Kidney (tissue), 14 donors: Measurements from ENCODE around the gene TMEM121. TPM values are rescaled to one million over a fixed set of nuclear protein-coding genes. Genes with fewer than 3 reads are reported as not detected.
"Not testable (repeated sequence)": the region's sequence is repeated elsewhere in the genome, so short reads cannot be mapped to it uniquely, and the experiment has no call there.

Experiments
- DNase-seq, 5 donors: peaks; one replicate each; pipeline ENCODE4 v3.0.0-alpha.2; 2013 to 2020
- FAIRE-seq: peaks from 2 replicates; lab custom pipeline; 2012; peaks lifted over from hg19 to GRCh38; lab: Jason Lieb, UNC
- H3K27ac ChIP-seq, 2 donors: one replicate each; pipeline ENCODE4 v1.7.0; 2013; ENCODE audit warnings: low read depth in 2 of 2, low read length in 2 of 2, inconsistent platforms in 1 of 2
- H3K27me3 ChIP-seq: one replicate; pipeline ENCODE4 v1.7.1; 2013; ENCODE audit warnings: low read length, inconsistent platforms; ENCODE audit not compliant: control insufficient read depth, insufficient read depth
- H3K36me3 ChIP-seq, 3 donors: one replicate each; pipeline versions ENCODE4 v1.7.0 to v1.7.1; 2013; ENCODE audit warnings: low read length in 3 of 3, control low read depth in 1 of 3, inconsistent platforms in 1 of 3; ENCODE audit not compliant: insufficient read depth in 3 of 3, control insufficient read depth in 2 of 3
- H3K4me1 ChIP-seq, 3 donors: one replicate each; pipeline versions ENCODE4 v1.7.0 to v1.7.1; 2013; ENCODE audit warnings: low read length in 3 of 3, inconsistent platforms in 1 of 3, low read depth in 1 of 3; ENCODE audit not compliant: control insufficient read depth in 2 of 3, insufficient read depth in 2 of 3
- H3K4me3 ChIP-seq, 3 donors: one replicate each; pipeline versions ENCODE4 v1.7.0 to v1.8.1; 2013; ENCODE audit warnings: low read length in 3 of 3, control low read depth in 1 of 3, inconsistent platforms in 1 of 3
- H3K9ac ChIP-seq, 3 donors: one replicate each; pipeline versions ENCODE4 v1.7.0 to v1.7.1; 2013; ENCODE audit warnings: low read length in 3 of 3, control low read depth in 1 of 3, inconsistent platforms in 1 of 3
- H3K9me3 ChIP-seq, 3 donors: one replicate each; pipeline versions ENCODE4 v1.7.0 to v1.7.1; 2013; ENCODE audit warnings: low read length in 3 of 3, control low read depth in 1 of 3, inconsistent platforms in 1 of 3; ENCODE audit not compliant: control insufficient read depth in 2 of 3, insufficient read depth in 1 of 3
- CTCF ChIP-seq: IDR thresholded peaks from 3 replicates; pipeline ENCODE4 v1.5.1; 2012; ENCODE audit warnings: mild to moderate bottlenecking, moderate library complexity, borderline replicate concordance; ENCODE audit not compliant: insufficient read depth; ENCODE audit errors: extremely low read depth
- intact Hi-C: fragments of 100-400 bp; cut with DNase I; formaldehyde crosslinking; loops from one replicate; pipeline ENCODE4 v1.11.1; 2022
- polyA plus RNA-seq: library from polyadenylated mRNA; stranded (reverse); fragments of 350-450 nt; fragmentation: Illumina TruSeq; extraction: RNeasy Lipid Tissue Mini Kit (QIAGEN cat#74804); gene quantifications from one replicate; pipeline ENCODE4 v1.2.3, GENCODE V29; 2014; ENCODE audit warnings: low read depth, low replicate concordance; ENCODE audit not compliant: insufficient read depth
- total RNA-seq: library from RNA; stranded (reverse); fragmentation: NEBNext Ultra II Directional; extraction: Animal tissue kit (Norgen Biotek cat#: 25700); gene quantifications from one replicate; pipeline ENCODE4 v1.2.1, GENCODE V29; 2021
- donor health status: control.
- donor health status: control.
- donor health status: control.
- donor health status: control.
- donor health status: control.
- donor health status: DM: yes; HTN: yes; CAD: no.
- donor health status: Normal renal cell carcinoma (clear cell type).

The TMEM121 gene
- total and polyA plus RNA-seq, 2 donors from 2014 or later = 3.1 to 4.1 TPM

- H3K27ac ChIP-seq = no peak overlapping the region
- intact Hi-C loops = no loop called here
- no peak overlapping the region for H3K4me3 ChIP-seq
- H3K27me3 ChIP-seq = no peaks in the 10 kb centered on the region
- no peak for TF ChIP-seq CTCF
- H3K9ac ChIP-seq = no peak overlapping the region
- H3K4me1 ChIP-seq = no peaks in the 10 kb centered on the region
- no peaks in the 10 kb centered on the region for H3K9me3 ChIP-seq
- DNase-seq (no peak), FAIRE-seq (no peak)
- no peaks in the 10 kb centered on the region for H3K36me3 ChIP-seq
These were observed 23.1 kb downstream of the TMEM121 start for GRCh38 chr14:105549481-105549880.

DNA sequence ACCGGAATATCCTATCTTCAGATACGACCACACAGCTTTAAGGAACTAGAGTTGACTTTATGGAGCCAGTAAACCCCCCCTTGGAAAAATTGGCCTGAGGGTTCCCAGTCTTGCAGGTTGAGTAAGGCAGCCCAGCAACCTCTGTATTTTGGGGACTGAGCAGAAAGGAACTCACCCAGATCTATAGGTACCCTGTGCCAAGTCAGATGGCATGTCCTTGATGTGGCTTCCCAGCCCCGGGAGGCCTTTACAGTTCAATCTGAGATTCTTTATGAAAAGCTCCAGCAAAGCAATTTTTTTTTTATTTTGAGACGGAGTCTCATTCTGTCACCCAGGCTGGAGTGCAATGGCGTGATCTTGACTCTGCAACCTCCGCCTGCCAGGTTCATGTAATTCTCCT lies 27.6 kb downstream of the TMEM121 start:
- Histone ChIP-seq H3K4me3 (no peak overlapping the region), H3K9ac (no peak overlapping the region), H3K36me3 (no peaks in the 10 kb centered on the region), H3K27me3 (no peaks in the 10 kb centered on the region), H3K4me1 (no peaks in the 10 kb centered on the region), H3K9me3 (no peaks in the 10 kb centered on the region), H3K27ac (no peak overlapping the region)
- FAIRE-seq (no peak), DNase-seq (no peak)
- TF ChIP-seq CTCF = no peak
- intact Hi-C loops = no loop called here

DNA sequence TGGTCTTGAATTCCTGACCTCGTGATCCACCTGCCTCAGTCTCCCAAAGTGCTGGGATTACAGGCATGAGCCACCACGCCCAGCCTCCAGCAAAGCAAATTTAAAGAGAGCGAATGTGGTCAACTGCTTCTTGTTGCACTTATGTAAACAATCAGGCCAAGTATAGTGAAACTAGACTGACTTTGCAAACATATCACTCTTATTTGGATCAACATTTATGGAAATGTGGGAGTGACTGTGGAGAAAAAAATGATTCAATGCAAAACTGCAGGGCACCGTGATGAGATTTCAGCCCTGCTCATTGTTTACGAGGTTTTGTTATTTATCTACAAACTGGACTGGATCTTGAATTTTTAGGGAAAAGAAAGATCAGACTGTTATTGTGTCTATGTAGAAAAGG lies 28.1 kb downstream of the TMEM121 start:
- Histone ChIP-seq H3K4me1 (no peaks in the 10 kb centered on the region), H3K9ac (no peak overlapping the region), H3K4me3 (no peak overlapping the region), H3K27me3 (no peaks in the 10 kb centered on the region), H3K36me3 (no peaks in the 10 kb centered on the region), H3K27ac (no peak overlapping the region), H3K9me3 (no peaks in the 10 kb centered on the region)
- intact Hi-C loops = no loop called here
- DNase-seq (no peak), FAIRE-seq (no peak)
- no peak for TF ChIP-seq CTCF

DNA sequence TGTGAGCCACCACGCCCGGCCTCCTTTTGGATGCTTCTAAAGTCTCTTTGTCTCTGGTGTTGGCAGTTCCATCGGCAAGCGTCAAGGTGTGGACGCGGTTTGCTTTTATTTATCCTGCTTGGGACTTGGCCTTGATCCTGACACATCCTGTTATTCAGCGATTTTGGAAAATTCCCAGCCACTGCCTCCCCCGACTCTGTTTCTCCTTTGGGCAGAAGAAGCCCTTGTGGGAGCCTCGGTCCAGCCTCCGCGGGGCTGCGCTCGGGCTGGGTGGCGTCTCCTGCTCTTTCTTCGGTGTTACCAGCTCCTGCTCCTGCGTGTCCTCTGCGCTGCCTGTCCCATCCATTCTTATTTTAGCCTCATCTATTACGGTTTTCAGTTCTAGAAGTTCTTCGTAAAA lies 31.3 kb downstream of the TMEM121 start:
- H3K4me1 ChIP-seq, H3K4me3 ChIP-seq, DNase-seq, FAIRE-seq, H3K27ac ChIP-seq, H3K36me3 ChIP-seq, H3K9me3 ChIP-seq, H3K27me3 ChIP-seq, H3K9ac ChIP-seq, intact Hi-C loops: not testable (repeated sequence)

DNA sequence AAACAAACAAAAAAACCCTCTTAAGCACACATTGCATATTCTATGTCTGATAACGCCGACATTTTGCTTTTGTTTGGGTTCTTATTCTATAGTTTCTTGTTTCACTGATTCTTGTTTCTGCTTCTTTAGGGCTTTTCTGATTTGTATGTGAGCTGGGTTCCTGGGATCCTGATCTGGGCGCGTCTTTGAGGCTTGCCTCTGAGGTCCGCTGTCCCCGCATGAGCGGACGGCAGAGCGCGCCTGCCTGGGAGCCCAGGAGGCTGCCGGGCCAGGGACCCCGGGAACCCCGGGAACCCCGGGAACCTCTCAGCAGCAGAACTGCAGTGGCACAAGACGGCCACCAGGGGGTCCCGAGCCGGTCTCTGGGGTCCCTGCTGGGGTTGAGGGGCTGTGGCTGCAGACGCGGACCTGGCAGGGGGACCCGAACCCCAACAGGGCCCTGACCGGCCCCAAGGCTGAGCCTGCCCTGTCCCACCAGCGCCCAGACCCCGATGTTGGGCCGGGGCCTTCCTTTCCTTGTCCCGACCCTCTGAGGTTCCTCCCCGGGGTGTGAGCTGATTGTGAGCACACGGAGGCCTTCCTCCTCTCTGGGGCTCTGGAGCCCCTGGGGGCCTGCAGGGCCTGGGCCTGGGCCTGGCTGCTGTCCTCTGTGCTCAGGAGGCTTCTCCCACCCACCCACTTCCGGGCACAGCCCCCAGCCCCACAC lies 32.2 kb downstream of the TMEM121 start:
- H3K27ac ChIP-seq, H3K9ac ChIP-seq, H3K36me3 ChIP-seq, H3K27me3 ChIP-seq, H3K4me3 ChIP-seq, intact Hi-C loops, FAIRE-seq, H3K9me3 ChIP-seq, DNase-seq, H3K4me1 ChIP-seq: not testable (repeated sequence)

DNA sequence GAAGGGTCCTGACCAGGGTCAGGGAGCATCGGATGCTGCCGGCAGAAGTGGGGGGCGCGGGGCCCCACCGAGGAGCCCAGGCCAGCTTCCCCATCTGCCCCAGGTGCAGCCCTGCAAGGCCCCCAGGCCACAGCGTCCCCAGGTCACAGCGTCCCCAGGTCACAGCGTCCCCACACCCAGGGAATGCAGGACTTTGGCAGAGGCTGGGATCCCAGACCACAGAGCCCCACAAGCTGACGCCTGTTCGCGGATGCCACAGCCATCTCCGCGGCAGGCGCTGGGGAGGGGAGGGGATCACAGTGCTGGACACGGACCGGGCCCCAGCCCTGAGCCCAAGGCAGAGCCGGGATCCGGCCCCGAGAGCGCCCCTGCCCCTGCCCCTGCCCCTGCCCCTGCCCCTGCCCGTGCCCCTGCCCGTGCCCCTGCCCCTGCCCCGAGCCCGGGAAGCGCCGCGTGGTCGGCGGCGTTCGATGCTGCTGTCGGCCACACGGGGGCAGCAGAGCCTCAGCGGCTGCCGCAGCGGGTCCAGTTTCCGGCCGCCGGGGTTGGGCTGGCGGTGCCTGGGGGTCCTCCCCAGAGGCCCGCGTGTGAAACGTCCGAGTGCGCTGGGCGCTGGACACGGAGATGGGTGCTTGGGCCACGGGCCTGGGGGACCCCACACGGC lies 33.1 kb downstream of the TMEM121 start:
- H3K36me3 ChIP-seq, H3K4me3 ChIP-seq, intact Hi-C loops, H3K27me3 ChIP-seq, H3K4me1 ChIP-seq, H3K27ac ChIP-seq, H3K9ac ChIP-seq, FAIRE-seq, H3K9me3 ChIP-seq: not testable (repeated sequence)
- DNase-seq = peak in 2 of 5 donors; percentile 2 to 77
